HG03354 (cell line): ENCODE measurements around the gene LAMB1.

Experiments used
- ATAC-seq: cut with Tn5 transposase; IDR thresholded peaks from one replicate; pipeline ENCODE4 v1.9.1; 2021; ENCODE audit warnings: mild to moderate bottlenecking; ENCODE audit not compliant: unreplicated experiment, poor library complexity, severe bottlenecking

The LAMB1 gene

DNA sequence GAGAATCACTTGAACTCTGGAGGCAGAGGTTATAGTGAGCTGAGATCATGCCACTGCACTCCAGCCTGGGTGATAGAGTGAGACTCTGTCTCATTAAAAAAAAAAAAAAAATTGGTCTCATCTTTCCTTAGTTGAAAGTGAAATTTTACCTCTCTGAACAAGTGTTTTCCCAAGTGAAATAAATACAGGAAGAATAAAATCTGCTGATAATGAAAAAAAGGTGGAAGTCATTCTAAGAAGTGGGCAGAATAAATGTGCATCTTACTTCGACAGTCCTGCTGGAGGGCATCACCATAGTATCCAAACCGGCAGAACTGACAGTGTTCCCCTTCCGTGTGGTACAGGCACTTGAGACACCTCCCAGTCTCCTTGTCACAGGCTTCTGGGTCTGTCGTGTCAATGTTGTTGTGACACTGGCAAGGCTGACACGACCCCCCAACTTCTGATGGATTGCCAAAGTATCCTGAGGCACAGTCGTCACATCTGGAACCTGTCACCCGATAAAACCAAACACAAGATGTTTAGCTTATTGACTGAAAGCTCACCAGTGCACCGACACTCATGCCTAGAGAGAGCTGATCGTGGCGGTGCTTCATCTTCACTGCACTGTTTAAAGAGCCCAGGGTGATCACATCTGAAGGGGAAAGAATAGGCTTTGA lies 49.6 kb downstream of the LAMB1 start:
- ATAC-seq = no peak

GRCh38 chr7:107951896-107952295 lies 51.1 kb downstream of the LAMB1 start:
- no peak for ATAC-seq

- no peak for ATAC-seq
These were observed 51.7 kb downstream of the LAMB1 start for GRCh38 chr7:107951172-107951787.

GRCh38 chr7:107949443-107949935 lies 53.5 kb downstream of the LAMB1 start:
- no peak for ATAC-seq

DNA sequence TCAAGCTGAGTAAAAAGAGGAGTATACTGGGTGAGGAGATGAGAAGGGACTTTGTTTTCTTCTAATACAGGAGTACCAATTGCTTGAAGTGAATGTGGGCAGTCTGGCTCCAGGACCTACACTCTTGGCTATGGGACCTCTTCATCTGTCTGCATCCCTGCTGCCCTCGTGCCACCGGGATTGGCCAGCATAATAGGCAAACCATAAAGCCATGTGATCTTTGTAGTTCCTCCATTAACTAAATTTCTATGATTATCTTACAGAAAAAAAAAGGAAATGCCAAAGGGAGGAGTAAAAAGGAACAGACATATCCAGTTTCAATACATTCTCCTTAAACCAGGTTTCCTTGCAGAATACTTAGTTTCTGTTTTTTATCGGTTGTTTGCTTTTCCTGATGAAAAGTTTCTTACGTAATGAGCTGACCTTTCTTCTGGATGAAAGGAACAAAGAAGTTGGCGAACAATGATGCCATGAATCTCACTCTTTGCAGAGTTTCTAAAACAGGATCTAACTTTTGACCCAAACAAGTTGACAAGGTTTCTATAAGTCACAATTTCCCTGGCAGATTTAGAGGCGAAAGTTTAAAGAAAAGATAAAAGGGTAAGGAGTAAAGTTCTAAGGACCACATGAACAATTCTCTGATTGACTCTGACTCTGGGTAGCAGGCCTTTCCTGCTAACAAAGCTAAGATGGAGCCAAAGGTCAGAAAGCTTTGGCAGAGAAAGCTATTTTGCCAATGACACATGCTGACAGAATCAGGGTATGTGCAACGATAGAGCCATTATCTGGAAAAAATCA lies 54.1 kb downstream of the LAMB1 start:
- no peak for ATAC-seq

GRCh38 chr7:107946881-107947280 lies 56.1 kb downstream of the LAMB1 start:
- ATAC-seq = no peak

DNA sequence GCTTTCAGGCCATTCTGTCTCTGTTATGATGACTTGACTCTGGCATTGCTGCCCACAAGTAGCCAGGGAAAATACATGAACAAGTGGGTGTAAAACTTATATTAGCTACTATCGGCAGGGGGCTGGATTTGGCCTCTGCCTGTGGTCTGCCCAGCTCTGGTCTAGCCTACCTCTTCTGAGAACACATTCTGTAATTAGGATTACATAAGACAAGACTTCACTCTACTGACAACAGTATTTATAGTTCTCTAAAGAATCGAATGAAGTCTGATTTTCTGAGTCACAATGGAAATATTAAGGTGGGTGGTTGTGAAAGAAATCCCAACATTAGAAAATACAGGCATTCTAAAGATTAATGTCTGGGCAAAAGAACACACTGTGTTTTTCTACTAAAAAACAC lies 56.5 kb downstream of the LAMB1 start:
- no peak for ATAC-seq

GRCh38 chr7:107945332-107945731 lies 57.6 kb downstream of the LAMB1 start:
- no peak for ATAC-seq

DNA sequence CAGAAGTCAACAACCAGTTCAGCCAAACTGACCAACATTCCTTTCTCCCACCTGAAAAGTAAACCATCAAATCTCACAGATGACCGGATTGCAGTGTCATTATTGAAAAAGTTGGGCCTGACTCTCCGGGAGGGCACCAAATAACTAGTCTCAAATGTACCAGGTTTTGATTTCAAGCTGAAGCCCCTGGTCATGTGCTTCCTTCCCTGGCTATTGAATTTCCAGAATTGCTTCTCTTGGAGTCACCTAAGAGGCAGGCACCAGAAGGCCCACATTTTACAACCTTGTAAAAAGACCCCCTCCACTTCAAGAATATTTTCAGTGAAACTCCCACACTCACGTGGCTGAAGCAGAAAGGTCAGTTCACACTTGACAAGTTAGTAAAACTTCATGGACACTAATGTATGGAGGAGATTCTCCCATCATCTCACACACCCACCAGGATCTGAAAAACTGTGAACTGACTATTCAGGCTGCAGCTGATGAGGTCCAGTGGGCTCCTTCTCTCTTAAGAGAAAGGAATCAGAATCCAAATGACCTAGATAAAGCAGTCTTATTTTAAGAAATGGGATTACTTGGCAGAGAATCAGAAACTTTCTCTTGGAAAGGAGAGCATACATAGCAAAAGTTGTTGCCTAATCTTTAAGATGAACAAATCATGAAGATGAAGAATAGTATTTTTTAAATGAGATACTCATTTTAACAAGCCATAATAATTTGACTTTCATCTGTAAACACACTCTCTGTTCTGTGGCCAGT lies 58.4 kb downstream of the LAMB1 start:
- no peak for ATAC-seq

DNA sequence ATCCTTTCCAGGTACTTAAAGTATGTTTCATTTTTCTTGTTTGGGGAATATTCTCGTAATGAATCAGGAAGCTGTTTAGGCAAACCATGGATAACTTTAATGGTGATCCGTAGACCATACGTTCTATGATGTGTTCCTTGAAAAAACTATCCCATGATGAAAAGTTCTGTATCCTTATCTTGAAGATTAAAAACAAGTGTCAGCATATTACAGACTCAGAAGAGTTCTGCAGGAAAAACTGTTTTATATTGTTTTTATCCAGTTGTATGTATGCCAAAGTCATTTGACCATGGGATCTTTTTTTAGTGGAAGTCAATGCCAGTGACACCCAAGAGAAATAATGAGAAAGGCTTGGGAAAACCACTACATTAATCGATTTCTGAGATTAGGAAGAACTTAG lies 59.9 kb downstream of the LAMB1 start:
- no peak for ATAC-seq

GRCh38 chr7:107940951-107941350 lies 62.0 kb downstream of the LAMB1 start:
- ATAC-seq = no peak

DNA sequence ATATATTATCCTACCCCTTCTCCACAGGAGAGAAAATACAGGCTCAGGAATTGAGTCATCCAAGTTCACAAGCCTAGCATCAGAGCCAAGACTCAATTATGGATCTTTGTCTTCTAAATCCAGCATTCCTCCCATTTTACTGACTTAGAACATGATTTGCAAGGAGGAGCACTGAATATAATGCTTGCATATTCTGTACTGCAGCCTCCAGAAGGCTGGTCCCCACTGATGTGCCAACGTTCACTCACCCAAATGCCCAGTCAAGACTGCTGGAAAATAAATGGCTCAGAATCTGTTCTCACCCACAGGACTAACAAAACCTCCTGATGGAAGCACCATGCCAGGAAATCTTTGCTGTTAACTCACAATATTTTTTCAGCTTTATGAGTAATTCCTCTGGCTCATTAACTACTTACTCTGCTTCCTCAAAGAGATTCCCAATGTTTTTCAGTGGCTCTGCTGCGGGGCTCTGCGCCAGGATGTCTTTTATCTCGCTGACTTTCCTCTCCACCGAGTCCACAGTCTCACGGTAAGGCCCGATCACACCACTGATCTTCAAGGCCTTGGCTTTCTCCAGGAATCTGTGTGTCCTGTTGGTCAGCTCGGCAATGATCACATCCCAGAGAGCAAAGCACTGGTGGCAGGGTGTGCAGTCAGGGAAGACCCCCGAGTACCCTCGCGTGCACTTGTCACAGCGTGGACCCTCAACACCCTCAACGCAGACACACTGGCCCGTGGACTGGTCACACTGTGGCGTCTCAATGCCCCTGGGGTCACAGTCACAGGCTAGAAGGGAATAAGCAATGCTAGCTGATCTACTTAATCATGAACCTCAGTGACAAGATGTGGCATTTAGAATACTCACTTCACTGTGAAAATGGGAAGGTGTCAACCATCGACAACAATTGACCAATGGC lies 63.1 kb downstream of the LAMB1 start:
- no peak for ATAC-seq

DNA sequence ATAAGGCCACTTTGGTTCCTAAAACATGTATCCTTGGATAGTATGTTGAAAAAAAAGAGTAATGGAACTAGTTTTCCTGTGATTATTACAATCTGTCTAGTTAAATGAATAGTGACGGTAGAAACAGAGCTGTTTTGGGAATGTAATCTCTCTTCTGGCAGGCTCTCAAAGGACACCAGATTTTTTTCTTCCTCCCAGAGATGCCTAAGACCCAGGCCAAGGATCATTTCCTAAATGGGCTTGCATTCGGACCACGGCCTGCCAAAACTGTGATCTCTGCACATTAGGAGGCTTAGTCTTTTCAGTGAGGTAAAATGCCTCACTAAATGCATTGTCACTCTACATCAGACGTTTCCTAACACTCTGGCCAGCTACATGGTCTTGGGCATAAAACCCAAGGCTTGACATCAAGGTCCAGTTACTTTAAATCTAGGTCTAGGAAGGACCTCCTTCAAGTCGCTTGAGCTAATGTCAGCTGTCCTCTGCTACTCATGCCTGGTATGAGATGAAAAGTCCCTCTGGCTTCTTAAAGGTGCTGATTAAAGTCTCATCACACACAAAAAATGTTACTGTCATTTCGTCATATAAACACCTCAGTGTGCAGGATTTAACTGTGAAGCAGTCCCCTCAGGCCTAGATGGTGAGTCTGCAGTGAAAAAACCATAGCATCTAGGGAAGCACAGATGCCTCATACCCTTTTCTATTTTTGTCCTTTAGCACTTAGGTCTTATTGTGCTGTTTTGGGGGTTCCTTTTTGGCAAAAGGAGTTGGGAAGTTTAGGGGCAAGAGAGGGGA lies 64.3 kb downstream of the LAMB1 start:
- ATAC-seq = no peak

DNA sequence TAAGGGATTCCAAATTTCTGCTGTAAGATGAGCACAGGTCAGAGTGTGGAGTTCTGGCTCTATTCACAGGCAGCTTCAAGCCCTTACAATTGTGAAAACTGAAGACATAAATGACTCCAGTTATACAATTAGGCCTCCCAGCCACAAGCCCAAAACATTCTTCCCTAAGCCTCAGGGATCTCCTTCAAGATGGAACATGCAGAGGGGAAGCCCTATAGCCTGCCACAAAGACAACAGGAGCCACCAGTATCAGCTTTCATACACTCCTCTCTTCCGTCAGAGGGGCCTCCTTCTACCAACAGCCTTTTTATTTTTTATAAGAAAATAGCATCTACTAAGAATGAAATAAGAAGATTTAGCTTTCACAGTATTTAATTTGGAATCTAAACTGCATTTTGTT lies 65.4 kb downstream of the LAMB1 start:
- ATAC-seq = no peak

GRCh38 chr7:107936312-107936711 lies 66.6 kb downstream of the LAMB1 start:
- no peak for ATAC-seq

- no peak for ATAC-seq
These were observed 67.8 kb downstream of the LAMB1 start for GRCh38 chr7:107934991-107935770.

- no peak for ATAC-seq
These were observed 69.5 kb downstream of the LAMB1 start for GRCh38 chr7:107933386-107934013.
